ENCODE data around the gene NUCB2. TPM values are rescaled to one million over a fixed set of nuclear protein-coding genes. Genes with fewer than 3 reads are reported as not detected.

Gene NUCB2
- total and polyA plus RNA-seq, 2 experiments from 2014 or later = 52.4 to 129 TPM

GRCh38 chr11:17252704-17253103 lies 23.8 kb upstream of the NUCB2 start:
- Histone ChIP-seq H3K27me3 (no peaks in the 10 kb centered on the region), H3K4me1 (ENCODE audit: low read depth) (no peaks in the 10 kb centered on the region), H3K27ac (no peak overlapping the region), H3K9me3 (ENCODE audit: low read depth) (no peaks in the 10 kb centered on the region), H3K36me3 (no peaks in the 10 kb centered on the region), H3K4me3 (no peak overlapping the region)
- no peak for DNase-seq (ENCODE audit: low read depth in 1 of 2, low spot score in 1 of 2)
- no peak for TF ChIP-seq CTCF (IDR thresholded peaks at IDR 0.05; ENCODE audit: low read depth, low read length)

- Histone ChIP-seq H3K4me1 (ENCODE audit: low read depth) (no peaks in the 10 kb centered on the region), H3K27me3 (no peaks in the 10 kb centered on the region), H3K27ac (no peak overlapping the region), H3K4me3 (no peak overlapping the region), H3K36me3 (no peaks in the 10 kb centered on the region), H3K9me3 (ENCODE audit: low read depth) (no peaks in the 10 kb centered on the region)
- no peak for TF ChIP-seq CTCF (IDR thresholded peaks at IDR 0.05; ENCODE audit: low read depth, low read length)
- peak in 1 of 2 donors; percentile 98 for DNase-seq (ENCODE audit: low read depth in 1 of 2, low spot score in 1 of 2)
Measured at GRCh38 chr11:17256512-17256911, 20.0 kb upstream of the NUCB2 start.

- DNase-seq (ENCODE audit: low read depth in 1 of 2, low spot score in 1 of 2) = peak in 1 of 2 donors; percentile 72
- Histone ChIP-seq H3K4me1 (ENCODE audit: low read depth) (no peaks in the 10 kb centered on the region), H3K36me3 (no peaks in the 10 kb centered on the region), H3K27me3 (no peaks in the 10 kb centered on the region), H3K27ac (no peak overlapping the region), H3K4me3 (no peak overlapping the region), H3K9me3 (ENCODE audit: low read depth) (no peaks in the 10 kb centered on the region)
- TF ChIP-seq CTCF (IDR thresholded peaks at IDR 0.05; ENCODE audit: low read depth, low read length) = no peak
Measured at GRCh38 chr11:17257196-17257595, 19.3 kb upstream of the NUCB2 start.

GRCh38 chr11:17258670-17259069 lies 17.9 kb upstream of the NUCB2 start:
- no peak overlapping the region for H3K27ac ChIP-seq

GRCh38 chr11:17259519-17259918 lies 17.0 kb upstream of the NUCB2 start:
- DNase-seq (ENCODE audit: low read depth in 1 of 2, low spot score in 1 of 2) = no peak
- H3K36me3 ChIP-seq = no peaks in the 10 kb centered on the region
- no peak overlapping the region for H3K27ac ChIP-seq
- H3K27me3 ChIP-seq = no peaks in the 10 kb centered on the region
- no peak for TF ChIP-seq CTCF (IDR thresholded peaks at IDR 0.05; ENCODE audit: low read depth, low read length)
- H3K9me3 ChIP-seq (ENCODE audit: low read depth) = no peaks in the 10 kb centered on the region
- no peak overlapping the region for H3K4me3 ChIP-seq
- H3K4me1 ChIP-seq (ENCODE audit: low read depth) = no peaks in the 10 kb centered on the region

More at GRCh38 chr11:17258670-17259069, 17.9 kb upstream of the NUCB2 start:
- H3K4me3 ChIP-seq = no peak overlapping the region
- TF ChIP-seq CTCF (IDR thresholded peaks at IDR 0.05; ENCODE audit: low read depth, low read length) = no peak
- H3K36me3 ChIP-seq = no peaks in the 10 kb centered on the region
- H3K4me1 ChIP-seq (ENCODE audit: low read depth) = no peaks in the 10 kb centered on the region
- H3K27me3 ChIP-seq = no peaks in the 10 kb centered on the region
- no peak for DNase-seq (ENCODE audit: low read depth in 1 of 2, low spot score in 1 of 2)
- H3K9me3 ChIP-seq (ENCODE audit: low read depth) = no peaks in the 10 kb centered on the region

- Histone ChIP-seq H3K4me1 (ENCODE audit: low read depth) (no peaks in the 10 kb centered on the region), H3K9me3 (ENCODE audit: low read depth) (no peaks in the 10 kb centered on the region), H3K27ac (no peak overlapping the region), H3K27me3 (no peaks in the 10 kb centered on the region), H3K4me3 (no peak overlapping the region), H3K36me3 (no peaks in the 10 kb centered on the region)
- no peak for TF ChIP-seq CTCF (IDR thresholded peaks at IDR 0.05; ENCODE audit: low read depth, low read length)
- no peak for DNase-seq (ENCODE audit: low read depth in 1 of 2, low spot score in 1 of 2)
Measured at GRCh38 chr11:17260020-17260419, 16.5 kb upstream of the NUCB2 start.

All from cardiac muscle cell (in vitro differentiated cells and primary cell).